ENCODE measurements around the gene ZFP1.
A peak's percentile ranks its signal among the peaks of the same experiment; 100 is the strongest.
"Not testable (repeated sequence)": the region's sequence is repeated elsewhere in the genome, so short reads cannot be mapped to it uniquely, and the experiment has no call there.

ZFP1 gene

GRCh38 chr16:75197522-75198134 is 49.3 kb downstream of the ZFP1 start:
- no peak for DNase-seq (ENCODE audit: extremely low spot score)
- POLR2A ChIA-PET: no interaction called here
- CTCF ChIA-PET: interaction anchor here (0.8 to 7.8 kb wide), 20 partner anchors 12 to 566 kb away, joined by 3 to 86 read pairs (median 6); partner anchors contain the start of genes ADAT1, CTRB1 and TMEM170A
- no peak for TF ChIP-seq CTCF (IDR thresholded peaks at IDR 0.05; ENCODE audit: control extremely low read depth, extremely low read depth, low read depth, missing control alignments)

- CTCF ChIA-PET: interaction anchor here (0.7 to 7.8 kb wide), 23 partner anchors 12 to 568 kb away, joined by 3 to 86 read pairs (median 7); partner anchors contain the start of genes ADAT1, CTRB1 and TMEM170A
- DNase-seq (ENCODE audit: extremely low spot score): no peak
- TF ChIP-seq CTCF (IDR thresholded peaks at IDR 0.05; ENCODE audit: control extremely low read depth, extremely low read depth, low read depth, missing control alignments): no peak
- POLR2A ChIA-PET: no interaction called here
These were observed 49.8 kb downstream of the ZFP1 start for GRCh38 chr16:75198135-75198600.

DNA sequence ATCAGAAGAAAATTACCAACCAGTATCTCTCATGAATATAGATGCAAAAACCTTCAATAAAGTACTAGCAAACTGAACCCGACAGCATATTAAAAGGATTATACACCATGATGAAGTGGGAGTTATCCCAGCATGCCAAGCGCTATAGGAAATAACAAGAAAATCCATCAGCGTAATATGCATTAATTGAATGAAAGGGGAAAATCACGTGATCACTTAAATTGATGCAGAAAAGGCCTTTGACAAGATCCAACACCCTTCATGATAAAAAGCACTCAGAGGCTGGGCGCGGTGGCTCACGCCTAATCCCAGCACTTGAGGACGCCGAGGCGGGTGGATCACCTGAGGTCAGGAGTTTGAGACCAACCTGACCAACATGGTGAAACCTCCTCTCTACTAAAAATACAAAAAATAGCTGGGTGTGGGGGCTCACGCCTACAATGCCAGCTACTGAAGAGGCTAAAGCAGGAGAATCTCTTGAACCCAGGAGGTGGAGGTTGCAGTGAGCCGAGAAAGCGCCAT is 53.8 kb downstream of the ZFP1 start:
- ChIA-PET CTCF (interaction anchor here (1.7 to 7.8 kb wide), 5 partner anchors 16 to 263 kb away, joined by 4 to 86 read pairs (median 44); partner anchors contain the start of genes CTRB1 and TMEM170A), POLR2A (no interaction called here)
- TF ChIP-seq CTCF (IDR thresholded peaks at IDR 0.05; ENCODE audit: control extremely low read depth, extremely low read depth, low read depth, missing control alignments): no peak
- no peak for DNase-seq (ENCODE audit: extremely low spot score)

DNA sequence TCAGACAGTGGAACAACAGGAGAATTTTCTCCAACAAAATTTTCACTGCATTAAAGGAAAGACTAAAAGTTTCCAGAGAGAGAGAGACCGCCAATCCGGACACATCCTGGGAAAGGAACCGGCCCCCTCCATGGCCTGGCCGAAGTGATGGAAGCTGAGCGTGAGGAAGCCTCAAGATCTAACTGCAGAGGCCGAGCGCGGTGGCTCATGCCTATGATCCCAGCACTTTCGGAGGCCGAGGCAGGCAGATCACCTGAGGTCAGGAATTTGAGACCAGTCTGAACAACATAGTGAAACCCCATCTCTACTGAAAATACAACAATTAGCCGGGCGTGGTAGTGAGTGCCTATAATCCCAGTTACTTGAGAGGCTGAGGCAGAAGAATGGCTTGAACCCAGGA is 54.8 kb downstream of the ZFP1 start:
- CTCF ChIA-PET: interaction anchor here (1.5 to 7.8 kb wide), 4 partner anchors 15 to 201 kb away, joined by 4 to 86 read pairs (median 28); partner anchors contain the start of gene CTRB1
- POLR2A ChIA-PET: no interaction called here
- DNase-seq (ENCODE audit: extremely low spot score): no peak
- no peak for TF ChIP-seq CTCF (IDR thresholded peaks at IDR 0.05; ENCODE audit: control extremely low read depth, extremely low read depth, low read depth, missing control alignments)

DNA sequence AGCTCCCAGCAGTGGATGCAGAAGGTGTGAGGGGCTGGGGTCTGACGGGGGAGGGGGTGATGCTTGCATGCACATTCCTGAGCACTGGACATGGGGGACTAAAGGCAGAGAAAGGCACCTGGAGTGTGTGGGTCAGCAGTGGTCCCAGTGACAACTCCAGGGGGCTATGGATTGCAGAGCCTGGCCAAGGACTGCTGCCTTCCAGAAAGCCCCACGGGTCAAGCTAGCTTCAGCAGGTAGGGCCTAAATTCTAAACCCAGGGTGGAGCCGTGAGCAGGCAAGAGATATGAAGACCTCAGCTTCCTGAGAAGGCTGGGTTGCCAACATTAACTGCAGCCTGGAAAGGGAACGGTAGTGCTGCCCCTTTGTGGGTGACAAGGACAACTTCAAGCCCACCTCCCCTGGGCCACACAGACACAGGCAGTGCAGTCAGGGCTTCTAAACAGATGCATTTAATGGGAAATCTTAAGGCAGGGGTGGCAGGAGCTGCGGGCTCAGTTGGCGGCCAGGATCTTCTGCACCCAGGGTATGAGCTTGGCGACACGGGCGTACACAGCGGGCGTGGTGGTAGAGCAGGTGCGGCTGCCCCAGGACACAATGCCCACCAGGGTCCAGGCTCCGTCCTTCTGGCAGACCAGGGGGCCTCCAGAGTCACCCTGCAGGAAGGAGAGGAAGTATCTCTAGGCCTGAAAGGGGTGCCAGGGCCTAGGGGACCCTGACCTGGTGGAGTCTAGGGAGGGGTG is 55.5 kb downstream of the ZFP1 start:
- TF ChIP-seq CTCF (IDR thresholded peaks at IDR 0.05; ENCODE audit: control extremely low read depth, extremely low read depth, low read depth, missing control alignments): no peak
- ChIA-PET CTCF (interaction anchor here (0.7 to 7.8 kb wide), 6 partner anchors 8 to 261 kb away, joined by 3 to 86 read pairs (median 4); partner anchors contain the start of genes CTRB1 and TMEM170A), POLR2A (no interaction called here)
- peak; percentile 12 for DNase-seq (ENCODE audit: extremely low spot score)

- DNase-seq (ENCODE audit: extremely low spot score): peak; percentile 17
- CTCF ChIA-PET: interaction anchor here (0.7 to 1.5 kb wide), 4 partner anchors 9 to 261 kb away, joined by 3 to 4 read pairs (median 4); partner anchors contain the start of gene TMEM170A
- TF ChIP-seq CTCF (IDR thresholded peaks at IDR 0.05; ENCODE audit: control extremely low read depth, extremely low read depth, low read depth, missing control alignments): no peak
- POLR2A ChIA-PET: no interaction called here
These were observed 56.1 kb downstream of the ZFP1 start for GRCh38 chr16:75204410-75204758.

DNA sequence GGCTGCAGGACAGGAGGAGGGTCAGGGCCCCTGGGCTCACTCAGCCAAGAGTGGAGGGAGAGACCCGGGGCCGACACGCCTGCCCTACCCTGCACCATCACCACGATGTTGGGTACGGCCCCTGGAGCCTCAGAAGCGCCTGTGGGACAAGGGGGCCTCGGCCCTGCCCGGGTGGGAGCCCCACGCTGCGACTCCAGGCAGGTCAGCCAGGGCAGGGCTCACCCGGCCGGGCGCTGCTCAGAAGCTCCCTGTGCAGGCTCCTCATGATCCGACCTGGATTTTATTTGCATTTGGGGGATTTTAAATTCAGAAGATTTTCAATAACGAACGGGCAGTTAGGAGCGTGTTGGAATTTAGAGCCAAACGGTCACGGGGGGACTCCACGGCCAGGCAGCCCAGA is 56.6 kb downstream of the ZFP1 start:
- CTCF ChIA-PET: interaction anchor here (0.9 to 1.5 kb wide), 3 partner anchors 9 to 29 kb away, joined by 3 to 4 read pairs (median 3); no protein-coding TSS in a partner anchor
- DNase-seq (ENCODE audit: extremely low spot score); POLR2A ChIA-PET: not testable (repeated sequence)

DNA sequence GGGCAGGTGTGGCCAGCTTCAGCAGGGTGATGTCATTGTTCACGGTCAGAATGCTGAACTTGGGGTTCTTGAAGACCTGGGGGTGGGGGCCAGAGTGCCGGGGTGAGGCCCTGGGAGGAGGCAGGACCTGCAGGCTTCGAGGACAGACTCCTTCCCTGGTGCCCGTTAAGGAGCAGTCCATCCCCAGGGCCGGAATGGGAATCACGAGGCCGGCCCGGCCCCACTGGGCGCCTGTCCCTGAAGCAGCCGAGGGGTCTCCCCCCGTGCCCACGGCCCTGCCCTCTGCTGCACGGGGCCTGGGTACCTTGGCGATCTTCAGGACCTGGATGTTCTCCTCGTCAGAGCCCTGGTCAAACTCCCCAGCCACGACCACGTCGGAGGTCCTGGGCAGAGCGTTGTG is 57.1 kb downstream of the ZFP1 start:
- CTCF ChIA-PET; POLR2A ChIA-PET; DNase-seq (ENCODE audit: extremely low spot score): not testable (repeated sequence)

DNA sequence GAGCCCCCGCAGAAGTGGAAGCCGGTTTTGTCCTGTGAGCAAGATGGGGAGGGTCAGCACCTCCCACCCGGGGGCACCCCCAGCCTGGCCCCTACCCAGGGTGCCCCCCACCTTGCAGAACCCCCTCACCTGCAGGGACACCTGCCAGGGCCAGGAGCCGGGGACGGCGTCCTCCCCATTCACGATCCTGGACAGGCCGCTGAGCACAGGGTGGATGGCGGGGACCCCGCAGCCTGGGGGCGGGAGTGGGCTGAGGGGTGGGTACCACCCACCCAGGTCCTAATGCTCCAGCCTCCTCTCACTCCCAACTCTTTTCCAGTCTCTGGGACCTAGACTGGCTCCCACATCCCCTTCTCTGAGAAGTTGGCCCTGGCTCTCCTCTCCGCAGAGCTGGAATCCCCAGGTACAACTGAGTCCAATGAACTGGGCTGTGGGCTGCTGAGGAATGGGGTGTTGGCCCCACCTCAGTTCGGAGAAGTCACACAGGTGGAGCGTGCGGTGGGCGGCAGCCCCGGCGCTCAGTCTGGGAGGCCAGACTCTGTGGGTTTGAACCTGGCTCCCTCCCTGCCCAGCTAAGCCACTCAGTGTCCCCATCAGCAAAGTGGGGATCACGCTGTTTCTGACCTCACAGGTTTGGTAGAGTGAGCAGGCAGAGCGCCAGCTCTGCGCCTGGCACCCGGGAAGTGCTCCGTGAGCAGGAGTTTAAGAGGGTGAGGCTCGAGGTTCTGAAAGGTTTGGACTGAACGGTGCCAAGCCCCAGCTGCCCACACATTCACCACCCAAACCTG is 57.8 kb downstream of the ZFP1 start:
- POLR2A ChIA-PET: interaction anchor here (0.6 kb wide), 1 partner anchor 204 kb away, joined by 8 read pairs; no protein-coding TSS in a partner anchor
- CTCF ChIA-PET: interaction anchor here (2.3 kb wide), 1 partner anchor 28 kb away, joined by 20 read pairs; no protein-coding TSS in a partner anchor
- DNase-seq (ENCODE audit: extremely low spot score): peak; percentile 33
